GM21529 (cell line): ENCODE measurements around the gene SLC25A42.

Source experiments
- ATAC-seq: cut with Tn5 transposase; IDR thresholded peaks from one replicate; pipeline ENCODE4 v1.9.1; 2021; ENCODE audit not compliant: unreplicated experiment

SLC25A42 gene

DNA sequence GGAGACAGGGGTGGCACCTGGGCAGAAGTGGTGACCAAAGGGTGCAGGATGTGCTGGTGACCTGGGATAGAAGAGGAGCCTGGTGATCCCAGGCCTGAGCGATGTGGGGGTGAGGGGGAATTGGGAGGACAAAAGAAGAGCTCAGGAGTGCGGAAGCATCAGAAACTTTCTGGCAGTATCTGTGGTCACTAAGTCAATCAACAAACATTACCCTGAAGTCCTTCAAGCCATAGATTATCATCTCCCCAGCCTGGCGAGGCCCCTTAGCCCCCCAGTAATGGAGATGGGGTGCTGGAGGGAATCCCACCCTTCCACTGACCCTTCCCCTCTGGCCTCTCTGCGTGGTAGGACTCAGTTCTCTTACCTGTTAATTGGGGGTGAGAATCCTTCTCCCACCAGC is 95.7 kb downstream of the SLC25A42 start:
- no peak for ATAC-seq

DNA sequence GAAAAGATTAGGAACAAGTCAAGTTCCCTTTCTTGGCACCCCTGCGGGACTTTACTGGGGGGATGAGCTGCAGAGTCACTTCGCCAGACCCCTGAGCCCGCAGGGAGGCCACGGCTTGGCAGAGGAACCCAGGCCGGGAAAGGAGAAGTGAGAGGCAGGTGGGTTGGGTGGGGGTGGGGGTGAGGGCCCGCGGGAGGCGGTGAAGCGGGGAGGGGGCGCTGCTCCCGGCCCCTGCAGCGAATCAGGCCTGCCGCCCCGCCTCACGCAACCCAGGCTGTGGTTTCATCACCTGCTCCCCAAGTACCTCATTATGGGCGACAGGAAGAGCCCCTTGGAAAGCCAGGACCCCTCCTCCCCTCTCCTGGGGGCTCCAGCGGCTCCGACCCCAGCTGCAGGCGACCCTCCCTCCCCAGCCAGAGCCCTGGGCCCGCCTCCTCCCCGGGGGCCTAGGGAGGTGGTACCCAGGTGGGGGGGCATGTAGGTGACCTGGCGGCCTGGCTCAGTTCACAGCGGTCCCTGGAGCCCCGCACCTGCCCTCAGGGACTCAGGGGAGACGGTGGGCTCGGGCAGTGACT is 96.8 kb downstream of the SLC25A42 start:
- no peak for ATAC-seq

DNA sequence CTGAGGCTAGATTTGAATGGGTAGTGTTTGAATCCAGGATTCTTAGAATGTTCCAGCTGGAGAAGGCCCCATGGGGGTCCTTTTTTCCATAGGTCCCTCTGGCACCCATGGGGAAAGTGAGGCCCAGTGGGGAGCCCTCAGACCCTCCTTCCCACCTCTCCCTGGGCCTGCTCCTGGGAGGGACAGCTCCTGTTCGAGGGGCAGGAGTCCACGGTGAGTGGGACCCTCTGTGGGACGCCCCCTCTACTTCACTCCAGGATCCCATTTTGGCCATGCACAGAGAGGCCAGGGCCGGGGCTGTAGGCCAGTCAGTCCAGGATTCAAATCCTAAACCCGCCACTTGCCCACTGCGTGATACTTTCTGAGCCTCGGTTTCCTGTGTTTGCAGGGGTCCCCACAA is 98.7 kb downstream of the SLC25A42 start:
- ATAC-seq = no peak
